Amniotic stem cell (primary cell): Measurements from ENCODE around the gene DTWD2.
"Not testable (repeated sequence)": the region's sequence is repeated elsewhere in the genome, so short reads cannot be mapped to it uniquely, and the experiment has no call there.

Experiments used
- DNase-seq: peaks from one replicate; lab custom pipeline; 2025; lab: John Stamatoyannopoulos, UW

DTWD2 gene

GRCh38 chr5:118952306-118952705 lies 36.0 kb downstream of the DTWD2 start:
- not testable (repeated sequence) for DNase-seq

- not testable (repeated sequence) for DNase-seq
Measured at GRCh38 chr5:118950354-118950753, 38.0 kb downstream of the DTWD2 start.

- DNase-seq, result no peak
Measured at GRCh38 chr5:118946138-118946800, 42.1 kb downstream of the DTWD2 start.

GRCh38 chr5:118937393-118938061 lies 50.8 kb downstream of the DTWD2 start:
- DNase-seq, result no peak

- no peak for DNase-seq
Measured at GRCh38 chr5:118933703-118934102, 54.6 kb downstream of the DTWD2 start.

GRCh38 chr5:118931564-118931963 lies 56.8 kb downstream of the DTWD2 start:
- no peak for DNase-seq

GRCh38 chr5:118924006-118924389 lies 64.3 kb downstream of the DTWD2 start:
- no peak for DNase-seq

GRCh38 chr5:118923295-118924005 lies 64.9 kb downstream of the DTWD2 start:
- DNase-seq, result no peak

GRCh38 chr5:118921866-118922265 lies 66.5 kb downstream of the DTWD2 start:
- DNase-seq, result no peak

GRCh38 chr5:118919016-118919415 lies 69.3 kb downstream of the DTWD2 start:
- no peak for DNase-seq

- DNase-seq, result no peak
Measured at GRCh38 chr5:118918232-118918631, 70.1 kb downstream of the DTWD2 start.

GRCh38 chr5:118907536-118907935 lies 80.8 kb downstream of the DTWD2 start:
- DNase-seq, result not testable (repeated sequence)

GRCh38 chr5:118906947-118907346 lies 81.4 kb downstream of the DTWD2 start:
- DNase-seq, result no peak

- DNase-seq, result no peak
Measured at GRCh38 chr5:118905196-118905595, 83.2 kb downstream of the DTWD2 start.

GRCh38 chr5:118902656-118903438 lies 85.5 kb downstream of the DTWD2 start:
- no peak for DNase-seq

GRCh38 chr5:118894709-118895108 lies 93.6 kb downstream of the DTWD2 start:
- no peak for DNase-seq

GRCh38 chr5:118891252-118891651 lies 97.1 kb downstream of the DTWD2 start:
- DNase-seq, result no peak

- no peak for DNase-seq
Measured at GRCh38 chr5:118889165-118889564, 99.2 kb downstream of the DTWD2 start.

- no peak for DNase-seq
Measured at GRCh38 chr5:118888556-118888955, 99.8 kb downstream of the DTWD2 start.

- DNase-seq, result no peak
Measured at GRCh38 chr5:118883362-118883761, 105.0 kb downstream of the DTWD2 start.

- DNase-seq, result no peak
Measured at GRCh38 chr5:118882666-118883065, 105.7 kb downstream of the DTWD2 start.

- not testable (repeated sequence) for DNase-seq
Measured at GRCh38 chr5:118876852-118877251, 111.5 kb downstream of the DTWD2 start.
